RWPE2 (cell line): ENCODE measurements around the gene HLA-A.

Experiments
- ATAC-seq: fragments of 200-7000 bp; cut with Tn5 transposase; 3 replicates; pipeline ENCODE4 v1.9.1; 2021; ENCODE audit warnings: low read depth
- DNase-seq: peaks from one replicate; pipeline ENCODE4 v3.0.0-alpha.2; 2020; ENCODE audit warnings: low spot score
- H3K27ac ChIP-seq: fragments of 450-650 bp; 2 replicates; pipeline ENCODE4 v1.5.1; 2017; ENCODE audit warnings: mild to moderate bottlenecking; ENCODE audit not compliant: poor library complexity, severe bottlenecking
- H3K27me3 ChIP-seq: fragments of 250-450 bp; sonication (Bioruptor Pico); 2 replicates; pipeline ENCODE4 v1.5.1; 2021; ENCODE audit warnings: mild to moderate bottlenecking, moderate library complexity; ENCODE audit not compliant: insufficient read depth, poor library complexity, severe bottlenecking
- H3K36me3 ChIP-seq: fragments of 250-450 bp; sonication (Bioruptor Pico); 2 replicates; pipeline ENCODE4 v1.5.1; 2020; ENCODE audit warnings: low read depth, mild to moderate bottlenecking, moderate library complexity
- H3K4me1 ChIP-seq: fragments of 250-450 bp; sonication (Bioruptor Pico); 2 replicates; pipeline ENCODE4 v1.5.1; 2021; ENCODE audit warnings: mild to moderate bottlenecking, moderate library complexity; ENCODE audit not compliant: insufficient read depth, poor library complexity, severe bottlenecking
- H3K4me3 ChIP-seq: fragments of 250-450 bp; sonication (Bioruptor Pico); 2 replicates; pipeline ENCODE4 v1.5.1; 2021; ENCODE audit warnings: mild to moderate bottlenecking, moderate library complexity; ENCODE audit not compliant: severe bottlenecking
- H3K9me3 ChIP-seq: fragments of 250-450 bp; sonication (Bioruptor Pico); 2 replicates; pipeline ENCODE4 v1.5.1; 2021; ENCODE audit warnings: mild to moderate bottlenecking, moderate library complexity; ENCODE audit not compliant: severe bottlenecking
- TF ChIP-seq, protein P1 (sequence below): fragments of 450-650 bp; IDR thresholded peaks from one replicate; pipeline ENCODE4 v1.5.1; 2017; ENCODE audit warnings: mild to moderate bottlenecking, moderate library complexity; ENCODE audit not compliant: poor library complexity, severe bottlenecking

Gene HLA-A

DNA sequence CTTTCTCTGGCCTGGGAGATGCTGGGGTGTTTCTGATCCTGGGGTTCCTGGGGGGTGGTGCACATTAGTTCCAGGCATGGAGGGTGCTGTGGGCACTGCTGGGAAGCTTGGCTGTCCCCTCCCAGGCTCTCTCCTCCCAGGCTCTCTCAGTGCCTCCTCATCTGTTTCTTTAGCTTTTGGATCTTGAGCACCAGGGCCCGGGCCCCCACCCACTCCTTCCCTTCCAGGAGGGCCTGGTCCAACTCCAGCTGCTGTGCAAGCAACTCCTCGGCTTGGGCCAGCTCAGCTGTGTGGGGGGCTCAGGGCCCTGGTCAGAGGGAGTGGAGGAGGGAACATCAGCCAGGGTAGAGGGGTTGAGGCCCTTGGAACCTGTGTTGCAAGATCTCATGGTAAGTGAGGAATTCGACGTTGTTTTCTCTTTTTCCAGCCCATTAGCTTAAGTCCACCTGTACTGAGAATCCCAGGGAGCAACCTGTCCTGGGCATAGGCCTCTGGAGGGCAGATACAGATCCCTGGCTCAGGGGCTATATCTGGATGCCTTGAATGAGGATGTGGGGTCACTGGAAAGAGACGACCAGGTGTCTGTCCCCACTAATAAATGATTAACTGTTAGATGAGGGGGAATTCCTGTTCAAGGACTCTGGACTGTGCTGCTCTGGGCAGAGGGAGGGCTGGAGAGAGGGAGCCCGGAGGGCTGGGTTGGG is 34.5 kb upstream of the HLA-A start:
- H3K9me3 ChIP-seq = no peaks in the 10 kb centered on the region
- no peak overlapping the region for H3K27ac ChIP-seq
- ATAC-seq = no peak
- H3K4me3 ChIP-seq = no peak overlapping the region
- no peaks in the 10 kb centered on the region for H3K36me3 ChIP-seq
- H3K4me1 ChIP-seq = no peaks in the 10 kb centered on the region
- no peak for DNase-seq
- TF ChIP-seq, protein P1, sequence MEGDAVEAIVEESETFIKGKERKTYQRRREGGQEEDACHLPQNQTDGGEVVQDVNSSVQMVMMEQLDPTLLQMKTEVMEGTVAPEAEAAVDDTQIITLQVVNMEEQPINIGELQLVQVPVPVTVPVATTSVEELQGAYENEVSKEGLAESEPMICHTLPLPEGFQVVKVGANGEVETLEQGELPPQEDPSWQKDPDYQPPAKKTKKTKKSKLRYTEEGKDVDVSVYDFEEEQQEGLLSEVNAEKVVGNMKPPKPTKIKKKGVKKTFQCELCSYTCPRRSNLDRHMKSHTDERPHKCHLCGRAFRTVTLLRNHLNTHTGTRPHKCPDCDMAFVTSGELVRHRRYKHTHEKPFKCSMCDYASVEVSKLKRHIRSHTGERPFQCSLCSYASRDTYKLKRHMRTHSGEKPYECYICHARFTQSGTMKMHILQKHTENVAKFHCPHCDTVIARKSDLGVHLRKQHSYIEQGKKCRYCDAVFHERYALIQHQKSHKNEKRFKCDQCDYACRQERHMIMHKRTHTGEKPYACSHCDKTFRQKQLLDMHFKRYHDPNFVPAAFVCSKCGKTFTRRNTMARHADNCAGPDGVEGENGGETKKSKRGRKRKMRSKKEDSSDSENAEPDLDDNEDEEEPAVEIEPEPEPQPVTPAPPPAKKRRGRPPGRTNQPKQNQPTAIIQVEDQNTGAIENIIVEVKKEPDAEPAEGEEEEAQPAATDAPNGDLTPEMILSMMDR = no peak
- no peaks in the 10 kb centered on the region for H3K27me3 ChIP-seq

DNA sequence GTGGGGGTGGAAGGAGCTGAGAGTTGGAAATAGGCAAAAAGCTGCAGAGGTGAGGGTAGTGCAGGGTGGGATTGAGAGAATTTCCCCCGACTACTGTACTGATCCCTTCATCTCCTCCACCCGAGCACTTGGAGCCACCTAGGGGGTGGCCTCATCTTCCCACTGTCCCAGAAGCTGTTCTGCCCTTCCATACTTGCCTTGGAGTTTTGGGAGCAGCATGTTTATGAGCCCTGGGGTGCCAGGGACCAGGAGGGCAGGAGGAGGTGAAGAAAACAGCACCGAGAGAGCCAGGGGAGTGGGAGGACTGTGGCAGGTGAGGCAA is 34.0 kb upstream of the HLA-A start:
- ATAC-seq (no peak), DNase-seq (no peak)
- Histone ChIP-seq H3K27ac (no peak overlapping the region), H3K4me3 (no peak overlapping the region), H3K36me3 (no peaks in the 10 kb centered on the region), H3K9me3 (no peaks in the 10 kb centered on the region), H3K4me1 (no peaks in the 10 kb centered on the region), H3K27me3 (no peaks in the 10 kb centered on the region)
- TF ChIP-seq, protein P1 = no peak

DNA sequence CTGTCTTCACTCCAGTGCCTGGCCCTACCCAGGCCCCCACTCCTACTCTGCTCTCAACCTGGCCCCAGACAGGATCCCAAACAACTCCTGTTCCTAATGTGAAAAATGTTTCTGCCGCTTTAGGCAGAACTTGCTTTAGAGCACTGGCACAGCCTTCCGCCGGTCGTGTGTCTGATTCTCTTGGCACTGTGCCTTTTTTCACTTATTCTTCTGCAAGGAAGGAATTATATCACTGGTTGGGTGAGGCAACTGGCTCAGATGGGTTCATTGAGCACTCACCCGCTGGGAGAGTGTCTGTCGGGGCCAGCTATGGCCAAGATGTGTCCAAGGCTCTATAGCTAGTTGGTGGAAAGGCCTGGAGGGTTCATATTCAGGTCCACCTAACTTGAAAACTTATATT is 33.6 kb upstream of the HLA-A start:
- TF ChIP-seq, protein P1 = no peak
- no peaks in the 10 kb centered on the region for H3K9me3 ChIP-seq
- H3K27me3 ChIP-seq = no peaks in the 10 kb centered on the region
- ATAC-seq (no peak), DNase-seq (no peak)
- H3K4me3 ChIP-seq = no peak overlapping the region
- no peaks in the 10 kb centered on the region for H3K4me1 ChIP-seq
- no peak overlapping the region for H3K27ac ChIP-seq
- H3K36me3 ChIP-seq = no peaks in the 10 kb centered on the region

DNA sequence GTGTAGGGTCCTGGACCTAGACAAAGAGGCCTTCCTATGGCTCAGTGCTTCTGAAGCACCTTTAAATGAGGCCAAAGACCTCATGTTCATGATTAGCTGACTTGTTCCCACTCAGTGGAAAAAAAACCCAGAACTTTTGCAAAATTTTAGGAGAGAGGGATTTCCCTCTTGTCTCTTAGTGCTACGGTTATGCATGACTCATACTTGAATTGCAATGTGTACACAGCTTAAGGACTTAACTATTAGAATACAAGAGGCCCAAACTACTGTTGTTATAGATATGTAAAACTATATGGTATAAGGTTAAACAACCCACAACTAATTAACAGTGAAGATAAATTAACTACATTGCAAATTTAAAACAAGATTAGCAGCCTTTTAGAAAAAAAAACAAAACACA is 32.3 kb upstream of the HLA-A start:
- H3K4me3 ChIP-seq = no peak overlapping the region
- TF ChIP-seq, protein P1 = no peak
- H3K36me3 ChIP-seq = no peaks in the 10 kb centered on the region
- H3K9me3 ChIP-seq = no peaks in the 10 kb centered on the region
- no peaks in the 10 kb centered on the region for H3K27me3 ChIP-seq
- no peak for DNase-seq
- H3K27ac ChIP-seq = no peak overlapping the region
- no peaks in the 10 kb centered on the region for H3K4me1 ChIP-seq
- peak; percentile 59; the same call in 1 of the 3 replicates for ATAC-seq

DNA sequence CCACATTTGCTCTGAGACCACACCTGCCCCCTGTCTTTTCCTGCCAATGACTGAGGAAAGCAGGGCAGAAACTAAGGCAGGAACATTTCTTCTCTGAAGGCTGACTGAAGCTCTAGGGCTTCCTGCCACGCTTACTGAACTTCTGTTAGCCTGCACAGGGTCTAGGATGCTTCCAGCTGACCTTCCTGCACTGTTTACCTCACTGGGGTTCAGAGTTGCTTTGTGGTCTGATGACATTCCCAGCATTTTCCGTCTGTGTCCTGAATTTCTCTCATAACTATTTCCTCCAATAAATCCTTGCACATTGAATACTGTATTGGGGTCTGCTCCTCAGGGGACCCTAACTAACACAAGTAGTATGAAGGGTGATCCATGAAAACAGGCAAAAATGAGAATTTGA is 29.5 kb upstream of the HLA-A start:
- Histone ChIP-seq H3K9me3 (no peaks in the 10 kb centered on the region), H3K4me3 (no peak overlapping the region), H3K36me3 (no peaks in the 10 kb centered on the region), H3K27me3 (no peaks in the 10 kb centered on the region), H3K27ac (no peak overlapping the region), H3K4me1 (no peaks in the 10 kb centered on the region)
- ATAC-seq = no peak
- TF ChIP-seq, protein P1 = no peak
- DNase-seq = no peak
